Measurements from ENCODE around the gene MRC2.

The MRC2 gene

GRCh38 chr17:62657145-62657665 lies 29.7 kb downstream of the MRC2 start:
- Histone ChIP-seq H4K8ac (ENCODE audit: low read depth, low read length) (no peak overlapping the region), H2BK120ac (ENCODE audit: low read depth, low read length) (no peak overlapping the region), H2AK5ac (ENCODE audit: low read length) (no peak overlapping the region), H3K4me1 (ENCODE audit: control insufficient read depth, low read depth, low read length) (peaks cover 9% of the 10 kb centered on the region), H2BK15ac (replicated peaks; ENCODE audit: low read depth) (no peak overlapping the region), H4K5ac (ENCODE audit: low read length) (no peak overlapping the region), H3K27ac (ENCODE audit: low read depth, low read length) (no peak overlapping the region), H3K56ac (ENCODE audit: low read length) (no peak overlapping the region), H3K27me3 (ENCODE audit: insufficient read depth, low read length, poor library complexity) (no peaks in the 10 kb centered on the region), H3K4me2 (ENCODE audit: low read length) (no peak overlapping the region), H2BK5ac (ENCODE audit: low read length) (no peak overlapping the region), H3K79me1 (ENCODE audit: low read length) (peaks cover 4% of the 10 kb centered on the region), H3K4ac (ENCODE audit: low read depth, low read length) (no peak overlapping the region), H3K9ac (ENCODE audit: low read length) (no peak overlapping the region), H3K23ac (ENCODE audit: low read length) (no peak overlapping the region), H3K4me3 (ENCODE audit: low read length) (no peak overlapping the region), H3K79me2 (ENCODE audit: control insufficient read depth, insufficient read depth, low read length) (no peaks in the 10 kb centered on the region), H3K18ac (ENCODE audit: low read length) (no peak overlapping the region), H3K36me3 (ENCODE audit: control insufficient read depth, insufficient read depth, low read length) (peaks cover 1% of the 10 kb centered on the region)
- WGBS (ENCODE audit: extremely low coverage, insufficient coverage, low lambda C conversion rate), result no CpG with 5 or more reads among the region's 3 CpGs
- DNase-seq, result peak; percentile 34

GRCh38 chr17:62657690-62658089 lies 30.2 kb downstream of the MRC2 start:
- WGBS (ENCODE audit: extremely low coverage, insufficient coverage, low lambda C conversion rate), result no CpG with 5 or more reads among the region's 9 CpGs
- H3K9ac ChIP-seq (ENCODE audit: low read length), result no peak overlapping the region
- H3K79me2 ChIP-seq (ENCODE audit: control insufficient read depth, insufficient read depth, low read length), result no peaks in the 10 kb centered on the region
- H2BK120ac ChIP-seq (ENCODE audit: low read depth, low read length), result no peak overlapping the region
- no peak overlapping the region for H3K4me3 ChIP-seq (ENCODE audit: low read length)
- no peak overlapping the region for H4K5ac ChIP-seq (ENCODE audit: low read length)
- H2BK15ac ChIP-seq (replicated peaks; ENCODE audit: low read depth), result no peak overlapping the region
- no peak overlapping the region for H2BK5ac ChIP-seq (ENCODE audit: low read length)
- no peak overlapping the region for H3K4me2 ChIP-seq (ENCODE audit: low read length)
- no peak overlapping the region for H4K8ac ChIP-seq (ENCODE audit: low read depth, low read length)
- no peak for DNase-seq
- no peak overlapping the region for H2AK5ac ChIP-seq (ENCODE audit: low read length)
- no peak overlapping the region for H3K56ac ChIP-seq (ENCODE audit: low read length)
- peaks cover 4% of the 10 kb centered on the region for H3K79me1 ChIP-seq (ENCODE audit: low read length)
- peaks cover 9% of the 10 kb centered on the region for H3K4me1 ChIP-seq (ENCODE audit: control insufficient read depth, low read depth, low read length)
- H3K27ac ChIP-seq (ENCODE audit: low read depth, low read length), result no peak overlapping the region
- no peaks in the 10 kb centered on the region for H3K27me3 ChIP-seq (ENCODE audit: insufficient read depth, low read length, poor library complexity)
- no peak overlapping the region for H3K4ac ChIP-seq (ENCODE audit: low read depth, low read length)
- H3K18ac ChIP-seq (ENCODE audit: low read length), result no peak overlapping the region
- peaks cover 1% of the 10 kb centered on the region for H3K36me3 ChIP-seq (ENCODE audit: control insufficient read depth, insufficient read depth, low read length)
- no peak overlapping the region for H3K23ac ChIP-seq (ENCODE audit: low read length)

- Histone ChIP-seq H2BK120ac (ENCODE audit: low read depth, low read length) (no peak overlapping the region), H3K18ac (ENCODE audit: low read length) (no peak overlapping the region), H3K9ac (ENCODE audit: low read length) (no peak overlapping the region), H2BK5ac (ENCODE audit: low read length) (no peak overlapping the region), H2BK15ac (replicated peaks; ENCODE audit: low read depth) (no peak overlapping the region), H3K27ac (ENCODE audit: low read depth, low read length) (no peak overlapping the region), H2AK5ac (ENCODE audit: low read length) (no peak overlapping the region), H3K79me2 (ENCODE audit: control insufficient read depth, insufficient read depth, low read length) (no peaks in the 10 kb centered on the region), H3K4me3 (ENCODE audit: low read length) (no peak overlapping the region), H3K23ac (ENCODE audit: low read length) (no peak overlapping the region), H3K4me1 (ENCODE audit: control insufficient read depth, low read depth, low read length) (peaks cover 8% of the 10 kb centered on the region), H4K5ac (ENCODE audit: low read length) (no peak overlapping the region), H4K8ac (ENCODE audit: low read depth, low read length) (no peak overlapping the region), H3K27me3 (ENCODE audit: insufficient read depth, low read length, poor library complexity) (no peaks in the 10 kb centered on the region), H3K4me2 (ENCODE audit: low read length) (no peak overlapping the region), H3K36me3 (ENCODE audit: control insufficient read depth, insufficient read depth, low read length) (peaks cover 1% of the 10 kb centered on the region), H3K79me1 (ENCODE audit: low read length) (peaks cover 4% of the 10 kb centered on the region), H3K56ac (ENCODE audit: low read length) (no peak overlapping the region), H3K4ac (ENCODE audit: low read depth, low read length) (no peak overlapping the region)
- WGBS (ENCODE audit: extremely low coverage, insufficient coverage, low lambda C conversion rate), result no CpG with 5 or more reads among the region's 15 CpGs
- DNase-seq, result no peak
Observed at GRCh38 chr17:62658136-62658920, 30.9 kb downstream of the MRC2 start.

GRCh38 chr17:62660629-62661118 lies 33.2 kb downstream of the MRC2 start:
- Histone ChIP-seq H3K4me2 (ENCODE audit: low read length) (no peak overlapping the region), H4K8ac (ENCODE audit: low read depth, low read length) (no peak overlapping the region), H3K36me3 (ENCODE audit: control insufficient read depth, insufficient read depth, low read length) (peaks cover 2% of the 10 kb centered on the region), H3K18ac (ENCODE audit: low read length) (no peak overlapping the region), H3K4ac (ENCODE audit: low read depth, low read length) (no peak overlapping the region), H3K9ac (ENCODE audit: low read length) (no peak overlapping the region), H3K23ac (ENCODE audit: low read length) (no peak overlapping the region), H2BK15ac (replicated peaks; ENCODE audit: low read depth) (no peak overlapping the region), H3K4me3 (ENCODE audit: low read length) (no peak overlapping the region), H3K4me1 (ENCODE audit: control insufficient read depth, low read depth, low read length) (no peaks in the 10 kb centered on the region), H3K56ac (ENCODE audit: low read length) (no peak overlapping the region), H2BK5ac (ENCODE audit: low read length) (no peak overlapping the region), H3K27ac (ENCODE audit: low read depth, low read length) (no peak overlapping the region), H3K27me3 (ENCODE audit: insufficient read depth, low read length, poor library complexity) (no peaks in the 10 kb centered on the region), H3K79me2 (ENCODE audit: control insufficient read depth, insufficient read depth, low read length) (no peaks in the 10 kb centered on the region), H2AK5ac (ENCODE audit: low read length) (no peak overlapping the region), H2BK120ac (ENCODE audit: low read depth, low read length) (no peak overlapping the region), H4K5ac (ENCODE audit: low read length) (no peak overlapping the region), H3K79me1 (ENCODE audit: low read length) (no peaks in the 10 kb centered on the region)
- DNase-seq, result no peak
- no CpG with 5 or more reads among the region's 2 CpGs for WGBS (ENCODE audit: extremely low coverage, insufficient coverage, low lambda C conversion rate)

- no CpG with 5 or more reads among the region's 1 CpG for WGBS (ENCODE audit: extremely low coverage, insufficient coverage, low lambda C conversion rate)
- Histone ChIP-seq H2AK5ac (ENCODE audit: low read length) (no peak overlapping the region), H3K4ac (ENCODE audit: low read depth, low read length) (no peak overlapping the region), H3K4me3 (ENCODE audit: low read length) (no peak overlapping the region), H4K5ac (ENCODE audit: low read length) (no peak overlapping the region), H2BK15ac (replicated peaks; ENCODE audit: low read depth) (no peak overlapping the region), H3K79me1 (ENCODE audit: low read length) (no peaks in the 10 kb centered on the region), H3K56ac (ENCODE audit: low read length) (no peak overlapping the region), H3K27ac (ENCODE audit: low read depth, low read length) (no peak overlapping the region), H3K9ac (ENCODE audit: low read length) (no peak overlapping the region), H3K27me3 (ENCODE audit: insufficient read depth, low read length, poor library complexity) (no peaks in the 10 kb centered on the region), H2BK5ac (ENCODE audit: low read length) (no peak overlapping the region), H3K4me2 (ENCODE audit: low read length) (no peak overlapping the region), H3K36me3 (ENCODE audit: control insufficient read depth, insufficient read depth, low read length) (peaks cover 3% of the 10 kb centered on the region), H3K79me2 (ENCODE audit: control insufficient read depth, insufficient read depth, low read length) (no peaks in the 10 kb centered on the region), H3K23ac (ENCODE audit: low read length) (no peak overlapping the region), H4K8ac (ENCODE audit: low read depth, low read length) (no peak overlapping the region), H2BK120ac (ENCODE audit: low read depth, low read length) (no peak overlapping the region), H3K4me1 (ENCODE audit: control insufficient read depth, low read depth, low read length) (no peaks in the 10 kb centered on the region), H3K18ac (ENCODE audit: low read length) (no peak overlapping the region)
- no peak for DNase-seq
Observed at GRCh38 chr17:62661337-62661736, 33.9 kb downstream of the MRC2 start.
